Spinal cord (tissue), 10 donors: ENCODE results near the gene PRKCH. TPM values are rescaled to one million over a fixed set of nuclear protein-coding genes. Genes with fewer than 3 reads are reported as not detected.

ENCODE experiments used
- DNase-seq, 6 donors: peaks; one replicate each; pipeline versions ENCODE4 v3.0.0 to v3.0.0-alpha.2; 2013 to 2015; ENCODE audit warnings: low spot score in 6 of 6, low read depth in 4 of 6
- H3K27ac ChIP-seq: one replicate; pipeline ENCODE4 v1.5.1; 2013; ENCODE audit warnings: low read depth, low read length, control low read depth
- H3K27me3 ChIP-seq: one replicate; pipeline ENCODE4 v1.6.1; 2013; ENCODE audit warnings: low read length; ENCODE audit not compliant: control insufficient read depth, insufficient read depth
- H3K36me3 ChIP-seq: one replicate; pipeline ENCODE4 v1.6.1; 2013; ENCODE audit warnings: low read length; ENCODE audit not compliant: control insufficient read depth, insufficient read depth
- H3K4me1 ChIP-seq: one replicate; pipeline ENCODE4 v1.6.1; 2013; ENCODE audit warnings: low read length; ENCODE audit not compliant: control insufficient read depth, insufficient read depth
- H3K4me3 ChIP-seq: one replicate; pipeline ENCODE4 v1.5.1; 2013; ENCODE audit warnings: low read depth, low read length, control low read depth
- H3K9me3 ChIP-seq: one replicate; pipeline ENCODE4 v1.6.1; 2013; ENCODE audit warnings: low read length; ENCODE audit not compliant: control insufficient read depth, insufficient read depth
- WGBS: methylation state at CpG from one replicate; pipeline ENCODE4 v1.1.5; 2013; ENCODE audit warnings: missing lambda C conversion rate; ENCODE audit not compliant: insufficient coverage; 5-methylcytosine and 5-hydroxymethylcytosine counted together
- polyA plus RNA-seq, 2 donors: library from polyadenylated mRNA; unstranded; fragments of 120-200 nt; gene quantifications; one replicate each; pipeline ENCODE4 v1.2.1, GENCODE V29; 2013; ENCODE audit not compliant: insufficient read length in 2 of 2
- total RNA-seq, 2 donors: library from RNA; depleted of rRNA in 1 of 2; stranded (reverse); fragments of 120-200 nt in 1 of 2; fragments of >200 nt in 1 of 2; gene quantifications; one replicate each; pipeline versions ENCODE4 v1.2.3 to v1.2.4, GENCODE V29; 2013 to 2014
- donor health status: healthy.

PRKCH gene
- total and polyA plus RNA-seq, 4 donors = 9.6 to 30.7 (median 15.5) TPM

GRCh38 chr14:61434311-61434710 lies 112.9 kb downstream of the PRKCH start:
- Histone ChIP-seq H3K9me3 (no peaks in the 10 kb centered on the region), H3K36me3 (no peaks in the 10 kb centered on the region), H3K4me1 (peaks cover 4% of the 10 kb centered on the region), H3K27me3 (peaks cover 5% of the 10 kb centered on the region), H3K27ac (no peak overlapping the region), H3K4me3 (no peak overlapping the region)
- no peak for DNase-seq
- WGBS = no CpG with 5 or more reads among the region's 3 CpGs

GRCh38 chr14:61435563-61436337 lies 114.4 kb downstream of the PRKCH start:
- Histone ChIP-seq H3K9me3 (no peaks in the 10 kb centered on the region), H3K36me3 (no peaks in the 10 kb centered on the region), H3K4me1 (peaks cover 7% of the 10 kb centered on the region), H3K4me3 (no peak overlapping the region), H3K27ac (no peak overlapping the region), H3K27me3 (peaks cover 5% of the 10 kb centered on the region)
- no peak for DNase-seq
- WGBS = 62% methylated on average over 2 of the region's 4 CpGs

- no peak overlapping the region for H3K4me3 ChIP-seq
- peaks cover 5% of the 10 kb centered on the region for H3K27me3 ChIP-seq
- no peak overlapping the region for H3K27ac ChIP-seq
- no peak for DNase-seq
- no peaks in the 10 kb centered on the region for H3K36me3 ChIP-seq
- peaks cover 7% of the 10 kb centered on the region for H3K4me1 ChIP-seq
- no CpG with 5 or more reads among the region's 3 CpGs for WGBS
- H3K9me3 ChIP-seq = no peaks in the 10 kb centered on the region
These were observed 116.0 kb downstream of the PRKCH start for GRCh38 chr14:61437381-61437780.

GRCh38 chr14:61438036-61438435 lies 116.7 kb downstream of the PRKCH start:
- no peak for DNase-seq
- no peak overlapping the region for H3K27ac ChIP-seq
- peaks cover 7% of the 10 kb centered on the region for H3K4me1 ChIP-seq
- H3K4me3 ChIP-seq = no peak overlapping the region
- 92% methylated on average over 2 of the region's 6 CpGs for WGBS
- H3K27me3 ChIP-seq = peaks cover 5% of the 10 kb centered on the region
- H3K9me3 ChIP-seq = no peaks in the 10 kb centered on the region
- no peaks in the 10 kb centered on the region for H3K36me3 ChIP-seq

GRCh38 chr14:61438497-61438859 lies 117.1 kb downstream of the PRKCH start:
- peak in 1 of 6 donors; percentile 16 for DNase-seq
- Histone ChIP-seq H3K27me3 (peaks cover 5% of the 10 kb centered on the region), H3K27ac (peak overlapping the region; percentile 27), H3K4me1 (peaks cover 7% of the 10 kb centered on the region), H3K9me3 (no peaks in the 10 kb centered on the region), H3K4me3 (no peak overlapping the region), H3K36me3 (no peaks in the 10 kb centered on the region)
- WGBS = 40% methylated on average over 1 of the region's 2 CpGs

GRCh38 chr14:61438860-61439765 lies 117.7 kb downstream of the PRKCH start:
- Histone ChIP-seq H3K36me3 (no peaks in the 10 kb centered on the region), H3K27me3 (peaks cover 5% of the 10 kb centered on the region), H3K4me3 (no peak overlapping the region), H3K27ac (peak overlapping the region; percentile 27), H3K4me1 (peaks cover 7% of the 10 kb centered on the region), H3K9me3 (no peaks in the 10 kb centered on the region)
- DNase-seq = peak in 2 of 6 donors; percentile 52 to 64
- WGBS = 19% methylated on average over 12 of the region's 12 CpGs

- H3K36me3 ChIP-seq = no peaks in the 10 kb centered on the region
- H3K4me3 ChIP-seq = no peak overlapping the region
- DNase-seq = no peak
- H3K4me1 ChIP-seq = peaks cover 7% of the 10 kb centered on the region
- 74% methylated on average over 3 of the region's 4 CpGs for whole genome bisulfite sequencing
- H3K9me3 ChIP-seq = no peaks in the 10 kb centered on the region
- H3K27me3 ChIP-seq = peaks cover 4% of the 10 kb centered on the region
- no peak overlapping the region for H3K27ac ChIP-seq
These were observed 118.5 kb downstream of the PRKCH start for GRCh38 chr14:61439779-61440418.

GRCh38 chr14:61443481-61443880 lies 122.1 kb downstream of the PRKCH start:
- DNase-seq = no peak
- no peaks in the 10 kb centered on the region for H3K9me3 ChIP-seq
- H3K27me3 ChIP-seq = peaks cover 2% of the 10 kb centered on the region
- WGBS = no CpG with 5 or more reads among the region's 3 CpGs
- no peak overlapping the region for H3K27ac ChIP-seq
- H3K4me1 ChIP-seq = peaks cover 7% of the 10 kb centered on the region
- H3K4me3 ChIP-seq = no peak overlapping the region
- no peaks in the 10 kb centered on the region for H3K36me3 ChIP-seq

GRCh38 chr14:61444215-61444768 lies 122.9 kb downstream of the PRKCH start:
- Histone ChIP-seq H3K27me3 (no peaks in the 10 kb centered on the region), H3K4me3 (no peak overlapping the region), H3K4me1 (peaks cover 3% of the 10 kb centered on the region), H3K36me3 (no peaks in the 10 kb centered on the region), H3K27ac (no peak overlapping the region), H3K9me3 (no peaks in the 10 kb centered on the region)
- 83% methylated on average over 3 of the region's 5 CpGs for WGBS
- no peak for DNase-seq
